Ovary (tissue), 9 donors: Measurements from ENCODE around the gene PTCH1. TPM values are rescaled to one million over a fixed set of nuclear protein-coding genes. Genes with fewer than 3 reads are reported as not detected.

Experiments
- DNase-seq, 5 donors: peaks; one replicate each; pipeline ENCODE4 v3.0.0-alpha.2; 2019 to 2020
- H3K27ac ChIP-seq, 2 donors: fragments of 200-600 bp; one replicate each; pipeline versions ENCODE4 v1.5.1 to v1.8.0; 2019 to 2022
- H3K27me3 ChIP-seq: fragments of 200-600 bp; one replicate; pipeline ENCODE4 v1.8.0; 2022
- H3K36me3 ChIP-seq: fragments of 200-600 bp; sonication (generic); one replicate; pipeline ENCODE4 v1.5.1; 2019
- H3K4me1 ChIP-seq: one replicate; pipeline ENCODE4 v1.8.1; 2013; ENCODE audit warnings: mild to moderate bottlenecking, moderate library complexity; ENCODE audit not compliant: insufficient read depth
- H3K4me3 ChIP-seq: fragments of 200-600 bp; sonication (generic); one replicate; pipeline ENCODE4 v1.5.1; 2017
- H3K9me3 ChIP-seq, 2 donors: fragments of 200-600 bp in 1 of 2; sonication (generic) in 1 of 2; one replicate each; pipeline versions ENCODE4 v1.5.1 to v1.8.1; 2013 to 2019; ENCODE audit warnings: mild to moderate bottlenecking in 1 of 2, moderate library complexity in 1 of 2
- CTCF ChIP-seq, 3 donors: fragments of 450-650 bp in 2 of 3; fragments of 200-600 bp in 1 of 3; IDR thresholded peaks; one replicate each; pipeline versions ENCODE4 v1.5.1 to v1.8.0; 2016 to 2022; ENCODE audit warnings: antibody characterized with exemption in 3 of 3, mild to moderate bottlenecking in 1 of 3
- EP300 ChIP-seq: sonication (generic); formaldehyde crosslinking; IDR thresholded peaks from one replicate; pipeline ENCODE4 v1.6.1; 2017; ENCODE audit warnings: antibody characterized with exemption
- POLR2A ChIP-seq: fragments of 450-650 bp; IDR thresholded peaks from one replicate; pipeline ENCODE4 v1.6.1; 2017; ENCODE audit warnings: antibody characterized with exemption, mild to moderate bottlenecking, moderate library complexity
- WGBS, 3 donors: extraction: QIAGEN DNeasy Blood & Tissue Kit in 1 of 3; methylation state at CpG; one replicate each; pipeline versions ENCODE4 v1.1.5 to v1.1.7; 2013 to 2017; 5-methylcytosine and 5-hydroxymethylcytosine counted together
- intact Hi-C, 4 donors: fragments of 100-400 bp; cut with DNase I; formaldehyde crosslinking; loops; one replicate each; pipeline versions ENCODE4 v1.11.0 to v1.15.1; 2022 to 2023
- polyA plus RNA-seq, 2 donors: library from polyadenylated mRNA; stranded (reverse); fragments of 200-250 nt in 1 of 2; fragments of 350-450 nt in 1 of 2; fragmentation: Illumina TruSeq in 1 of 2; extraction: RNeasy Lipid Tissue Mini Kit (QIAGEN cat#74804) in 1 of 2; gene quantifications; one replicate each; pipeline ENCODE4 v1.2.3, GENCODE V29; 2013 to 2014
- total RNA-seq, 7 donors: library from RNA; depleted of rRNA in 2 of 7; stranded (reverse); fragments of >200 nt in 2 of 7; fragmentation: NEBNext Ultra II Directional in 3 of 7; extraction: Animal tissue kit (Norgen Biotek cat#: 25700) in 3 of 7; gene quantifications; one replicate each; pipeline versions ENCODE4 v1.1.0 to v1.2.4, GENCODE V29; 2016 to 2023
- donor health status: DM: no; HTN: no; CAD: no; lungs with moderate emphysema.
- donor health status: DM: no; HTN: no; CAD: no.
- donor health status: Bipolar disorder and iron deficiency.
- donor health status: DM: yes; HTN: yes; CAD: no.
- donor health status: DM: no; HTN: no; CAD: no.
- donor health status: DM: yes; HTN: yes; CAD: no.

The PTCH1 gene
- total and polyA plus RNA-seq, 9 donors: 6.4 to 24.3 (median 13.5) TPM

GRCh38 chr9:95480346-95480745 is 36.4 kb downstream of the PTCH1 start:
- 48 to 68% (median 54%) methylated on average over 12 of the region's 12 CpGs for WGBS, 3 donors
- TF ChIP-seq CTCF (IDR thresholded peaks at IDR 0.05) (no peak), POLR2A (no peak), EP300 (no peak)
- intact Hi-C loops: no loop called here
- Histone ChIP-seq H3K4me3 (no peak overlapping the region), H3K4me1 (peaks cover 13% of the 10 kb centered on the region), H3K36me3 (no peaks in the 10 kb centered on the region), H3K9me3 (no peaks in the 10 kb centered on the region), H3K27me3 (no peaks in the 10 kb centered on the region), H3K27ac (no peak overlapping the region)
- DNase-seq: no peak

DNA sequence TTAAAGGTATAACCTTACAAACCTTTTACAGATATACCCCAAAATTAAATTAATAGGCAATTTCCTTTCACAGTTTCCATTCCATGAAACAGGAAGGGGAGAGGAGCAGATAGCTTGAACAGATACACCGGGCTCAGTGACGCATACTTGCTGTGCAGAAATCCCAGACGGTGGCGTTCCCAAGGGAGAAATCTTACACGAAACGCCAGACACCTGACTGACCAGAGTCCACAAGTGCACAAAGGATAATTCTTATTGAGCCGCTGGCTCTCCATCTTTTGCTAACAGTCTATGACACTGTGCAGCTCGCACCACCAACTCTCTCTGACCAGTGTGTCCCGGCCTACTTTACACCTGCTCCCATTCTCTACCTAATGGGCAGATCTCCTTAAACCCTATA is 37.4 kb downstream of the PTCH1 start:
- H3K27me3 ChIP-seq: no peaks in the 10 kb centered on the region
- H3K27ac ChIP-seq: no peak overlapping the region
- no peaks in the 10 kb centered on the region for H3K36me3 ChIP-seq
- 90 to 97% (median 96%) methylated on average over 9 of the region's 9 CpGs for WGBS, 3 donors
- peaks cover 13% of the 10 kb centered on the region for H3K4me1 ChIP-seq
- no peaks in the 10 kb centered on the region for H3K9me3 ChIP-seq
- intact Hi-C loops: no loop called here
- no peak for DNase-seq
- TF ChIP-seq POLR2A: no peak
- no peak for TF ChIP-seq EP300
- no peak for TF ChIP-seq CTCF (IDR thresholded peaks at IDR 0.05)
- H3K4me3 ChIP-seq: no peak overlapping the region

DNA sequence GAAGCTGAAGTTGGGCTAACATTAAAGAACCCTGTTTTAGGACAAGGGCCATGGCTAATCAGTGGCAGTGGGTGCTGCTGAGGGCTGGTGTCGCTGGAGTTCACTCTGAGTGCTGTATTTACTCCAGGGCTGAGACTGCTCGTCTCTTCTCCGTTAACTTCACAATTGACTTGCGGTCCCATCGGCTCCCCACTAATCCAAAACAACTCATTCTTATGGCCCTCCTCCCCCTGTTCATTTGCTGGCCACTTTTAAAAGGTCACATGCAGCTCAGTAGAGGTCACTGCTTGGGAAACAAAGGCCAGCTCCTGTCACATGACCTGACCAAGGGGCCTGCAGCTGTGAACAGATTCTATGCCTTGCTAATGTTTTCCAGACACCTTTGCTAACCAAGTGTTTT is 38.4 kb downstream of the PTCH1 start:
- DNase-seq: no peak
- no peak for TF ChIP-seq CTCF (IDR thresholded peaks at IDR 0.05)
- no peak for TF ChIP-seq EP300
- Histone ChIP-seq H3K27ac (no peak overlapping the region), H3K4me1 (peaks cover 9% of the 10 kb centered on the region), H3K4me3 (no peak overlapping the region), H3K27me3 (no peaks in the 10 kb centered on the region), H3K36me3 (no peaks in the 10 kb centered on the region), H3K9me3 (no peaks in the 10 kb centered on the region)
- intact Hi-C loops: no loop called here
- WGBS, 3 donors: 40 to 82% (median 71%) methylated on average over 5 of the region's 5 CpGs

GRCh38 chr9:95477885-95478284 is 38.9 kb downstream of the PTCH1 start:
- no peaks in the 10 kb centered on the region for H3K36me3 ChIP-seq

More at GRCh38 chr9:95477885-95478284, 38.9 kb downstream of the PTCH1 start:
- Histone ChIP-seq H3K9me3 (no peaks in the 10 kb centered on the region), H3K4me3 (no peak overlapping the region), H3K4me1 (peaks cover 9% of the 10 kb centered on the region), H3K27me3 (no peaks in the 10 kb centered on the region), H3K27ac (no peak overlapping the region)
- intact Hi-C loops: no loop called here
- DNase-seq: no peak
- no peak for TF ChIP-seq POLR2A
- no peak for TF ChIP-seq CTCF (IDR thresholded peaks at IDR 0.05)
- TF ChIP-seq EP300: no peak
- 91 to 95% (median 91%) methylated on average over 15 of the region's 15 CpGs for WGBS, 3 donors
